Measurements from ENCODE around the gene CPLX3. TPM values are rescaled to one million over a fixed set of nuclear protein-coding genes. Genes with fewer than 3 reads are reported as not detected.

Gene CPLX3
- total RNA-seq, 4 donors from 2014 or later, result not detected

GRCh38 chr15:74855857-74856256 is 29.4 kb downstream of the CPLX3 start:
- no peak overlapping the region for H3K4me3 ChIP-seq
- H3K27me3 ChIP-seq, result no peaks in the 10 kb centered on the region
- TF ChIP-seq CTCF (IDR thresholded peaks at IDR 0.05) (no peak), EP300 (IDR thresholded peaks at IDR 0.05; ENCODE audit: low read depth) (no peak), POLR2A (IDR thresholded peaks at IDR 0.05) (no peak)
- peaks cover 0 to 28% (median 21%) of the 10 kb centered on the region in 4 donors for H3K36me3 ChIP-seq
- H3K4me1 ChIP-seq, result peaks cover 25 to 46% (median 41%) of the 10 kb centered on the region in 4 donors
- H3K9me3 ChIP-seq, result no peaks in the 10 kb centered on the region
- WGBS, 2 donors (ENCODE audit: low coverage in 1 of 2), result 93% methylated on average over 2 of the region's 2 CpGs; no CpG with 5 or more reads in 1 of the 2 donors
- intact Hi-C loops (cut with DNase I; ENCODE audit: low total_unique reads), result no loop called here
- in situ Hi-C loops (cut with MboI; ENCODE audit: low pct_ligation_motif_present in 1 of 4, low pct_unique_long_range_greater_than_20kb in 1 of 4, low sequenced_read_pairs in 3 of 4), result no loop called here
- no peak for DNase-seq
- no peak overlapping the region for H3K27ac ChIP-seq

DNA sequence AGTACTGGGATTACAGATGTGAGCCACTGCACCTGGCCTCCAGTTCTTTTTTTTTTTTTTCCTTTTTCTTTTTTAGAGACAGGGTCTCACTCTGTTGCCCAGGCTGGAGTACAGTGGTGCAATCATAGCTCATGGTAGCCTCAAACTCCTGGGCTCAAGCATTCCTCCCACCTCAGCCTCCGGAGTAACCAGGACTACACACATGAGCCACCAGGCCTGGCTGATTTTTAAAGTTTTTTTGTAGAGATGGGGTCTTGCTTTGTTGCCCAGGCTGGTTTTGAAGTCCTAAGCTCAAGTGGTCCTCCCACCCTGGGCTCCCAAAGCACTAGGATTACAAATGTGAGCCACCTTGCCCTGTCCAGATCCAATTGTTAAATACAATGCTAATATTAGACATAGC is 30.1 kb downstream of the CPLX3 start:
- peak overlapping the region; percentile 32 to 64 (median 62) for H3K27ac ChIP-seq
- intact Hi-C loops (cut with DNase I; ENCODE audit: low total_unique reads), result no loop called here
- no peaks in the 10 kb centered on the region for H3K9me3 ChIP-seq
- WGBS, 2 donors (ENCODE audit: low coverage in 1 of 2), result 100% methylated on average over 1 of the region's 1 CpG
- peaks cover 0 to 25% (median 15%) of the 10 kb centered on the region in 4 donors for H3K36me3 ChIP-seq
- in situ Hi-C loops (cut with MboI; ENCODE audit: low pct_ligation_motif_present in 1 of 4, low pct_unique_long_range_greater_than_20kb in 1 of 4, low sequenced_read_pairs in 3 of 4), result no loop called here
- TF ChIP-seq POLR2AphosphoS5 (IDR thresholded peaks at IDR 0.05) (no peak), EP300 (IDR thresholded peaks at IDR 0.05; ENCODE audit: low read depth) (no peak), POLR2A (IDR thresholded peaks at IDR 0.05) (no peak), CTCF (IDR thresholded peaks at IDR 0.05) (no peak)
- no peaks in the 10 kb centered on the region for H3K27me3 ChIP-seq
- H3K4me1 ChIP-seq, result peaks cover 25 to 45% (median 39%) of the 10 kb centered on the region in 4 donors
- H3K4me3 ChIP-seq, result no peak overlapping the region
- DNase-seq, result no peak

DNA sequence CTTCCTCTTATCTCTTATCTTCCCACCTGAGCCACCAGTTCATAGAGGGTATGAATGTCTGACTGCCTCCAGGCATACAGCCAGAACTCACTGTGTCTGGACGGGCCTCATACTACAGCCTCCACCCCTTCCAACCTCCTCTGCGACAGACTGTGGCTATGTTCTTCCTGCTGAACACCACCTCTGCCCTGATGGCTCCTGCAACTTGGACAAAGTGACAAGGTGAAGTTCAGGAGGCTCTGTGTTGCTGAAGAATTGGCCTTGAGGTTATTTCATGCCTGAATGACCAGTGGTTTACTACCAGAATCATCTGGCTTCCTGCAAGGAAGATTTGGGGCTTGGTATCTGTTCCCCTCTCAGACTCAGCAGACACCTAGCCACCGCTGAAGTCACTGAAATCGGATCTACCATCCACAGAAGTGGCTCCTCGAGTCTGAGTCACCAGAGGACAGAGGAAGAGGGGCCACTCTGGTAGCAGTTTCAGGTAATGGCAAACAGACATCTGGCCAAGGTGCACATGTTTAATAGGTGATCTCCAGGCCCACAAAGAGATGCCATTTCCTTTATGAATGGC is 30.7 kb downstream of the CPLX3 start:
- Histone ChIP-seq H3K27ac (peak overlapping the region; percentile 32 to 64 (median 62)), H3K4me3 (no peak overlapping the region), H3K27me3 (no peaks in the 10 kb centered on the region), H3K4me1 (peaks cover 25 to 45% (median 39%) of the 10 kb centered on the region in 4 donors), H3K36me3 (peaks cover 0 to 21% (median 13%) of the 10 kb centered on the region in 4 donors), H3K9me3 (no peaks in the 10 kb centered on the region)
- in situ Hi-C loops (cut with MboI; ENCODE audit: low pct_ligation_motif_present in 1 of 4, low pct_unique_long_range_greater_than_20kb in 1 of 4, low sequenced_read_pairs in 3 of 4) (no loop called here), intact Hi-C loops (cut with DNase I; ENCODE audit: low total_unique reads) (no loop called here)
- 25 to 35% methylated on average over 2 to 5 of the region's 5 CpGs for WGBS, 2 donors (ENCODE audit: low coverage in 1 of 2)
- TF ChIP-seq EP300 (IDR thresholded peaks at IDR 0.05; ENCODE audit: low read depth) (no peak), POLR2AphosphoS5 (IDR thresholded peaks at IDR 0.05) (peak in 1 of 3 donors; percentile 18), POLR2A (IDR thresholded peaks at IDR 0.05) (no peak), CTCF (IDR thresholded peaks at IDR 0.05) (no peak)
- peak; percentile 70 for DNase-seq

GRCh38 chr15:74857671-74858368 is 31.4 kb downstream of the CPLX3 start:
- Histone ChIP-seq H3K4me3 (no peak overlapping the region), H3K27ac (peak overlapping the region; percentile 32 to 64 (median 62)), H3K9me3 (no peaks in the 10 kb centered on the region), H3K4me1 (peaks cover 25 to 45% (median 39%) of the 10 kb centered on the region in 4 donors), H3K27me3 (no peaks in the 10 kb centered on the region), H3K36me3 (peaks cover 0 to 17% (median 10%) of the 10 kb centered on the region in 4 donors)
- no peak for DNase-seq
- intact Hi-C loops (cut with DNase I; ENCODE audit: low total_unique reads) (no loop called here), in situ Hi-C loops (cut with MboI; ENCODE audit: low pct_ligation_motif_present in 1 of 4, low pct_unique_long_range_greater_than_20kb in 1 of 4, low sequenced_read_pairs in 3 of 4) (no loop called here)
- TF ChIP-seq POLR2AphosphoS5 (IDR thresholded peaks at IDR 0.05), result no peak
- no peak for TF ChIP-seq EP300 (IDR thresholded peaks at IDR 0.05; ENCODE audit: low read depth)
- TF ChIP-seq CTCF (IDR thresholded peaks at IDR 0.05), result no peak
- TF ChIP-seq POLR2A (IDR thresholded peaks at IDR 0.05), result no peak
- WGBS, 2 donors (ENCODE audit: low coverage in 1 of 2), result 56% methylated on average over 5 to 9 of the region's 9 CpGs
